ENCODE data around the gene TBCEL. TPM values are rescaled to one million over a fixed set of nuclear protein-coding genes. Genes with fewer than 3 reads are reported as not detected.

Gene TBCEL
- total RNA-seq, 1 donor from 2014 or later: 13.9 TPM

DNA sequence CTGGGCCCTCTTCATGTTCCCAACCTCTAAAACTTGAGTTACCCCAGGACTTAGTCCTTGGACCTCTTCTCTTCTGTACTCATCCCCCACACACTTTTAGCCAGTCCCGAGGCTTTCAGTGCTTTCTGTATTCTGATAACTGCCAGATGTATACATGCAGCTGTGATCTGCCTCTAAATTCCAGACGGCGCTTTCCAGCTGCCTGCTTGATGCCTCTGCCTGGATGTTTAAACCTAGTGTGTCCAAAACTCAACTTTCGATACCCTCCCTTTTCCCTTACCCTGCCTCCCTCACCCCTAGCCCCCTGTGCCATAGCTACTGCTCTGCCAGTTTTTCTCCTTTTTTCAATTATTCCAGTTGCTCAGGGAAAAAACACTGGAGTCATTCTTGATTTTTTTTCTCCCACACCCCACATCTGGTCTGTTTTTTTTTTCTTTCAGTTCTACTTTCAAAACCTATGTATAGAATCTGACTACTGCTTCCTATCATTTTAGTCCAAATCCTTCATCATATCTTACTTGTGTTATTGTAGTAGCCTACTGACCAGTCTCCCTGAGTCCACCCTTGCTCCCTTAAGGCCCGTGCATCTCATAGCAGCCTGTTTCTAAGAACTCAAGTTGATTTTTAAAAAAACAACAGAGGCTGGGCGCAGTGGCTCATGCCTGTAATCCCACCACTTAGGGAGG, 44.2 kb downstream of the TBCEL start:
- TF ChIP-seq, protein P1, sequence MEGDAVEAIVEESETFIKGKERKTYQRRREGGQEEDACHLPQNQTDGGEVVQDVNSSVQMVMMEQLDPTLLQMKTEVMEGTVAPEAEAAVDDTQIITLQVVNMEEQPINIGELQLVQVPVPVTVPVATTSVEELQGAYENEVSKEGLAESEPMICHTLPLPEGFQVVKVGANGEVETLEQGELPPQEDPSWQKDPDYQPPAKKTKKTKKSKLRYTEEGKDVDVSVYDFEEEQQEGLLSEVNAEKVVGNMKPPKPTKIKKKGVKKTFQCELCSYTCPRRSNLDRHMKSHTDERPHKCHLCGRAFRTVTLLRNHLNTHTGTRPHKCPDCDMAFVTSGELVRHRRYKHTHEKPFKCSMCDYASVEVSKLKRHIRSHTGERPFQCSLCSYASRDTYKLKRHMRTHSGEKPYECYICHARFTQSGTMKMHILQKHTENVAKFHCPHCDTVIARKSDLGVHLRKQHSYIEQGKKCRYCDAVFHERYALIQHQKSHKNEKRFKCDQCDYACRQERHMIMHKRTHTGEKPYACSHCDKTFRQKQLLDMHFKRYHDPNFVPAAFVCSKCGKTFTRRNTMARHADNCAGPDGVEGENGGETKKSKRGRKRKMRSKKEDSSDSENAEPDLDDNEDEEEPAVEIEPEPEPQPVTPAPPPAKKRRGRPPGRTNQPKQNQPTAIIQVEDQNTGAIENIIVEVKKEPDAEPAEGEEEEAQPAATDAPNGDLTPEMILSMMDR (IDR thresholded peaks at IDR 0.05; ENCODE audit: insufficient read depth, low read length, poor library complexity, severe bottlenecking): no peak

GRCh38 chr11:121068787-121069186, 44.9 kb downstream of the TBCEL start:
- Histone ChIP-seq H3K4me3 (ENCODE audit: low read depth, low read length) (no peak overlapping the region), H3K36me3 (ENCODE audit: control insufficient read depth, insufficient read depth, low read length) (no peaks in the 10 kb centered on the region), H3K27me3 (ENCODE audit: control insufficient read depth, insufficient read depth, low read length) (no peaks in the 10 kb centered on the region)
- DNase-seq (ENCODE audit: low read depth): no peak
- TF ChIP-seq, protein P1 (IDR thresholded peaks at IDR 0.05; ENCODE audit: insufficient read depth, low read length, poor library complexity, severe bottlenecking): no peak

More for the DNA sequence above, 44.2 kb downstream of the TBCEL start:
- Histone ChIP-seq H3K4me3 (ENCODE audit: low read depth, low read length) (no peak overlapping the region), H3K27me3 (ENCODE audit: control insufficient read depth, insufficient read depth, low read length) (no peaks in the 10 kb centered on the region), H3K36me3 (ENCODE audit: control insufficient read depth, insufficient read depth, low read length) (no peaks in the 10 kb centered on the region)
- DNase-seq (ENCODE audit: low read depth): no peak

DNA sequence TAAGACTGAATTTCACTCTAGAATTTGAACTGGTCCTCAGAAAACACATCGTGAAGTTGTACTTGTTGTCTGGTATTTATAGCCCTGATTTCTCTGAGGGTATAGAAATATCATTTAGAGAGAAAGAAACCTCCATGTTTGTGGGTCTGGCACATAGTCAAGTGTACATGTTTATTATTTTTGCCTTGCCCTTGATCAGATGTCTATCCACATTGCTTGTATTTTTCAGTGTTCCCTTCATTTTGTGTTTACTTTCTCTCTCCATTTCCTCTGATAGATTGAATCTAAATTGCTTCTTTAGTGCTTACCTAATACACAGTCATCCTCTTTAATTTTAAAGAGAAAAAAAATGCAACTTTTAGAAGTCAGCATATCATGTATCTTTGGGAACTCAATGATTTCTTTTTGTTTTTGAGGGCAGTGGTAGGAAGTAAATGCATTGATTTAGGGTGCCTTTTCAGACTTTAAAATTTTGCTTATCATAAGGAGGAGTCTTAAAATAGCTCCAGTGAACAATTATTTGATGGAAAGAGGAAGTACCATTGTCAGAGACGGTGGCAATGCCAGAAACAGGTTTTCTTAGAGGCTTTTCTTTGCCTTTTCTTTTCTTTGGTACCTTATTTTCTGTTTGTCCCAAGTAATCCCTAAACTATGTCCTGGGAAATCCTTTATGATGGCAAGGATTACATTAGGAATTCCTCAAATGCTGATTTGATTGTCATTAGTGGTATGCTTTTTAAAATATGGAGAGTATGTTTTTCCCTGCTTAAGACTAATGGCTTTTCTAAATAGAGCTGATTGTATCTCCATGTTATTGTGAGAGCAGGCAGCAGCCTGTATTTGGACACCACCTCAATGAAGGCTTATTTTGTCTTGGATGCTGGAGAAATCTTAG, 47.3 kb downstream of the TBCEL start:
- TF ChIP-seq, protein P1 (IDR thresholded peaks at IDR 0.05; ENCODE audit: insufficient read depth, low read length, poor library complexity, severe bottlenecking): no peak
- Histone ChIP-seq H3K36me3 (ENCODE audit: control insufficient read depth, insufficient read depth, low read length) (no peaks in the 10 kb centered on the region), H3K4me3 (ENCODE audit: low read depth, low read length) (no peak overlapping the region), H3K27me3 (ENCODE audit: control insufficient read depth, insufficient read depth, low read length) (no peaks in the 10 kb centered on the region)
- no peak for DNase-seq (ENCODE audit: low read depth)

DNA sequence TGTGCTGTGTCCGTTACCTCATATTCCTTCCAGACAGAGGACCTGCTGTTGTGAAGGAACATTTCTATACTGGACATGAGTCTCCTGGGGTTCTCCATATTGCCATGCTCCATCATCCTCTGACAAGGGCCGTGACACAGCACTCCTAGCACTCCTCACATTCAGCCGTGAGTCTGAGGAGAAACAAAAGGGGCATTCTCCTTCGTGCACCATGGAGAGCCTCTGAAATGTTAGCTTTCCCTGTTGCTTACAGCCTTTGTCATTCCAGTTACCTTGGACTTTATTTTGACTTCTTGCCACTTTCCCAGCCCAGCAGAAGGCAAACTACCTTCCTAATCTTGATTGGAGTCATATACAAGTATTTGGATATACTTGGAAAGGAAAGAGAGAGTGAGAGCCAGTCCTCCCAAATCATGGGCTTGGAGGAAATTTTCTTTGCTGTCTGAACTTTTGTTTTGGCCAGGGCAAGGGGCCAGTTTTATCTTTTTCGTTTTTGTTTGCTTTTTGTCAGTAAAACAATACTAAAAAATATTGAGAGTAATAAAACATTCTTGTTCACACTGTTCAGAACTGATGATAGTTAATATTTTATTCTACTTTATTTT, 48.0 kb downstream of the TBCEL start:
- H3K4me3 ChIP-seq (ENCODE audit: low read depth, low read length): no peak overlapping the region
- no peak for DNase-seq (ENCODE audit: low read depth)
- H3K36me3 ChIP-seq (ENCODE audit: control insufficient read depth, insufficient read depth, low read length): no peaks in the 10 kb centered on the region
- no peaks in the 10 kb centered on the region for H3K27me3 ChIP-seq (ENCODE audit: control insufficient read depth, insufficient read depth, low read length)
- TF ChIP-seq, protein P1 (IDR thresholded peaks at IDR 0.05; ENCODE audit: insufficient read depth, low read length, poor library complexity, severe bottlenecking): no peak

DNA sequence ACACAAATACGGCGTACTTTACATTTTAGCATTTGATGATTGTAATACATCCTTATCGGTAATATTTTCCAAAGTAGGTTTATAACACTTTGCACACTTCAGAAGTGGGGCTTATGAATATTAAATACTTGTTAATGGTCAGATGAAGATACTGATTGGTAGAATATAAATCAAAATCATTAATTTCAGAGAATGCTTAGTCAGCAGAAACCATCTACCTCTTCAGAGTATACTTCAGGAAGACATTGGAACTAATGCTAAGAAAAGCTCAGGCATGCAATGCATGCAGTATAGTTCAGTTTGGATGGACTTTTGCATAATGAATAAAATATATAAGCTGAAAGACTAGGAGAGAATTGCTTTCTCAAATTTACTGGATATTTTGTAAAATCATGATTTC, 57.4 kb downstream of the TBCEL start:
- no peak overlapping the region for H3K4me3 ChIP-seq (ENCODE audit: low read depth, low read length)
- H3K27me3 ChIP-seq (ENCODE audit: control insufficient read depth, insufficient read depth, low read length): no peaks in the 10 kb centered on the region
- TF ChIP-seq, protein P1 (IDR thresholded peaks at IDR 0.05; ENCODE audit: insufficient read depth, low read length, poor library complexity, severe bottlenecking): no peak
- no peak for DNase-seq (ENCODE audit: low read depth)
- peaks cover 1% of the 10 kb centered on the region for H3K36me3 ChIP-seq (ENCODE audit: control insufficient read depth, insufficient read depth, low read length)
